GM13976 (cell line): ENCODE results near the gene ZFPM1.

ENCODE experiments used
- DNase-seq: peaks from one replicate; pipeline ENCODE4 v3.0.0; 2012; ENCODE audit warnings: low spot score
- CTCF ChIP-seq: IDR thresholded peaks from 2 replicates; pipeline ENCODE4 v1.5.1; 2012; ENCODE audit warnings: borderline replicate concordance, mild to moderate bottlenecking; ENCODE audit not compliant: insufficient read depth; ENCODE audit errors: extremely low read depth, missing control alignments, control extremely low read depth
- in situ Hi-C: fragments of 300-500 bp; cut with MboI; formaldehyde crosslinking; loops from one replicate; pipeline ENCODE4 v1.12.0; 2022; ENCODE audit warnings: low sequenced_read_pairs, mixed read lengths, inconsistent platforms; ENCODE audit not compliant: unreplicated experiment

ZFPM1 gene

GRCh38 chr16:88487124-88487432 lies 34.0 kb downstream of the ZFPM1 start:
- in situ Hi-C loops, result no loop called here
- TF ChIP-seq CTCF, result no peak
- DNase-seq, result no peak

- TF ChIP-seq CTCF, result no peak
- DNase-seq, result no peak
- in situ Hi-C loops, result no loop called here
Observed at GRCh38 chr16:88487920-88488851, 35.1 kb downstream of the ZFPM1 start.

- DNase-seq, result no peak
- TF ChIP-seq CTCF, result no peak
- in situ Hi-C loops, result no loop called here
Observed at GRCh38 chr16:88489163-88489741, 36.2 kb downstream of the ZFPM1 start.

GRCh38 chr16:88491001-88491559 lies 38.0 kb downstream of the ZFPM1 start:
- in situ Hi-C loops, result no loop called here
- no peak for TF ChIP-seq CTCF
- no peak for DNase-seq

GRCh38 chr16:88491560-88492310 lies 38.7 kb downstream of the ZFPM1 start:
- TF ChIP-seq CTCF, result no peak
- DNase-seq, result no peak
- in situ Hi-C loops, result no loop called here

- in situ Hi-C loops, result no loop called here
- DNase-seq, result no peak
- TF ChIP-seq CTCF, result no peak
Observed at GRCh38 chr16:88493879-88494278, 40.8 kb downstream of the ZFPM1 start.
